SK-N-SH (cell line): ENCODE data around the gene OR6V1. TPM values are rescaled to one million over a fixed set of nuclear protein-coding genes. Genes with fewer than 3 reads are reported as not detected.

ENCODE experiments used
- CTCF ChIA-PET: fragments of 300-600, 350-600 bp; formaldehyde crosslinking; extraction: SDS; loops from one replicate; lab custom pipeline; 2021; lab: Yijun Ruan, JAX
- POLR2A ChIA-PET: fragments of 350-600 bp; sonication (Branson Sonifier 250); formaldehyde crosslinking; extraction: SDS; loops from one replicate; lab custom pipeline; 2020; ENCODE audit warnings: antibody characterized with exemption, inconsistent platforms; lab: Yijun Ruan, JAX
- DNase-seq: peaks from one replicate; pipeline ENCODE4 v3.0.0; 2012
- H2AFZ ChIP-seq: fragments of 200-600 bp; sonication (generic); 2 replicates; pipeline ENCODE4 v1.8.1; 2016; ENCODE audit warnings: antibody characterized with exemption, mild to moderate bottlenecking, low read depth
- H3F3A ChIP-seq: fragments of 200-600 bp; sonication (generic); replicated peaks from 2 replicates; pipeline ENCODE3; 2016; ENCODE audit warnings: antibody characterized with exemption, mild to moderate bottlenecking; ENCODE audit not compliant: insufficient read depth
- H3K27ac ChIP-seq, 2 experiments: fragments of 200-500 bp in 1 of 2; fragments of 200-600 bp in 1 of 2; sonication (Bioruptor generic) in 1 of 2; sonication (generic), shearing (Covaris generic) in 1 of 2; 2 replicates each; pipeline versions ENCODE4 v1.5.1 to v1.6.1; 2014 to 2016; ENCODE audit warnings: low read depth in 2 of 2, inconsistent platforms in 1 of 2, low read length in 1 of 2, mild to moderate bottlenecking in 1 of 2, mixed read lengths in 1 of 2
- H3K27me3 ChIP-seq: fragments of 200-600 bp; sonication (generic), shearing (Covaris generic); 2 replicates; pipeline ENCODE4 v1.6.1; 2016; ENCODE audit warnings: mixed run types; ENCODE audit not compliant: insufficient read depth
- H3K36me3 ChIP-seq, 2 experiments: fragments of 200-500 bp in 1 of 2; fragments of 200-600 bp in 1 of 2; sonication (Bioruptor generic) in 1 of 2; sonication (generic) in 1 of 2; replicated peaks in 1 of 2; 2 replicates each; pipeline versions ENCODE3 to v1.5.1; 2014 to 2016; ENCODE audit warnings: low read length in 1 of 2, mild to moderate bottlenecking in 1 of 2; ENCODE audit not compliant: insufficient read depth in 2 of 2, control insufficient read depth in 1 of 2
- H3K4me1 ChIP-seq, 2 experiments: fragments of 200-500 bp in 1 of 2; fragments of 200-600 bp in 1 of 2; sonication (Bioruptor generic) in 1 of 2; sonication (generic), shearing (Covaris generic) in 1 of 2; 2 replicates each; pipeline versions ENCODE4 v1.5.1 to v1.6.1; 2014 to 2016; ENCODE audit warnings: low read depth in 1 of 2, low read length in 1 of 2, mixed run types in 1 of 2; ENCODE audit not compliant: insufficient read depth in 2 of 2, control insufficient read depth in 1 of 2
- H3K4me2 ChIP-seq: fragments of 200-600 bp; sonication (generic), shearing (Covaris generic); 2 replicates; pipeline ENCODE4 v1.6.1; 2017; ENCODE audit warnings: mixed run types
- H3K4me3 ChIP-seq, 2 experiments: fragments of 200-500 bp in 1 of 2; fragments of 200-600 bp in 1 of 2; sonication (Bioruptor generic) in 1 of 2; sonication (generic), shearing (Covaris generic) in 1 of 2; 2 replicates each; pipeline versions ENCODE4 v1.5.1 to v1.8.1; 2014 to 2016; ENCODE audit warnings: low read depth in 2 of 2, inconsistent platforms in 1 of 2, low read length in 1 of 2, mild to moderate bottlenecking in 1 of 2, mixed read lengths in 1 of 2, moderate library complexity in 1 of 2
- H3K79me2 ChIP-seq: fragments of 200-600 bp; sonication (generic); 2 replicates; pipeline ENCODE4 v1.8.1; 2017; ENCODE audit warnings: mild to moderate bottlenecking; ENCODE audit not compliant: insufficient read depth
- H3K9ac ChIP-seq: fragments of 200-600 bp; sonication (generic); 2 replicates; pipeline ENCODE4 v1.6.1; 2017; ENCODE audit warnings: mixed run types
- H3K9me2 ChIP-seq: fragments of 200-600 bp; sonication (generic); 2 replicates; pipeline ENCODE4 v1.6.1; 2017; ENCODE audit warnings: mixed run types
- H3K9me3 ChIP-seq: fragments of 200-600 bp; sonication (generic); 2 replicates; pipeline ENCODE4 v1.6.1; 2017; ENCODE audit warnings: mixed run types, mild to moderate bottlenecking, moderate library complexity
- H4K20me1 ChIP-seq: fragments of 200-600 bp; sonication (generic); 2 replicates; pipeline ENCODE4 v1.6.1; 2017; ENCODE audit warnings: mild to moderate bottlenecking, mixed run types; ENCODE audit not compliant: insufficient read depth
- ELF1 ChIP-seq: IDR thresholded peaks from 2 replicates; pipeline ENCODE4 v1.4.0; 2012
- EP300 ChIP-seq, 2 experiments: IDR thresholded peaks; 2 replicates each; pipeline versions ENCODE4 v1.4.0 to v1.6.1; 2012; ENCODE audit warnings: borderline replicate concordance in 1 of 2, low read depth in 1 of 2, low read length in 1 of 2
- FOXM1 ChIP-seq: IDR thresholded peaks from 2 replicates; pipeline ENCODE4 v1.4.0; 2012; ENCODE audit warnings: low read depth, mild to moderate bottlenecking
- JUND ChIP-seq: IDR thresholded peaks from 2 replicates; pipeline ENCODE4 v1.4.0; 2012
- MAX ChIP-seq: IDR thresholded peaks from 2 replicates; pipeline ENCODE4 v1.4.0; 2012; ENCODE audit warnings: low read depth
- MEF2A ChIP-seq: IDR thresholded peaks from 2 replicates; pipeline ENCODE4 v1.4.0; 2012; ENCODE audit warnings: low read depth, borderline replicate concordance
- NFIC ChIP-seq: IDR thresholded peaks from 2 replicates; pipeline ENCODE4 v1.4.0; 2012; ENCODE audit warnings: borderline replicate concordance
- PBX3 ChIP-seq: IDR thresholded peaks from 2 replicates; pipeline ENCODE4; 2012
- POLR2AphosphoS5 ChIP-seq: IDR thresholded peaks from 2 replicates; pipeline ENCODE4 v1.6.1; 2012; ENCODE audit warnings: low read depth, low read length
- RAD21 ChIP-seq: IDR thresholded peaks from 2 replicates; pipeline ENCODE4 v1.6.1; 2012; ENCODE audit warnings: mild to moderate bottlenecking, low read length
- RFX5 ChIP-seq: IDR thresholded peaks from 2 replicates; pipeline ENCODE4 v1.6.1; 2012; ENCODE audit warnings: mild to moderate bottlenecking, improper control_type of control experiment, low read length
- TAF1 ChIP-seq: IDR thresholded peaks from 2 replicates; pipeline ENCODE4 v1.6.1; 2012; ENCODE audit warnings: low read depth, mild to moderate bottlenecking, low read length, moderate library complexity, borderline replicate concordance
- TCF12 ChIP-seq: IDR thresholded peaks from 2 replicates; pipeline ENCODE4 v1.4.0; 2012
- TEAD4 ChIP-seq: IDR thresholded peaks from 2 replicates; pipeline ENCODE4 v1.4.0; 2012; ENCODE audit warnings: mild to moderate bottlenecking, borderline replicate concordance; ENCODE audit not compliant: insufficient read depth
- YY1 ChIP-seq: IDR thresholded peaks from 2 replicates; pipeline ENCODE4 v1.4.0; 2012; ENCODE audit warnings: low read depth, mild to moderate bottlenecking
- WGBS: methylation state at CpG from one replicate; pipeline ENCODE4 v1.1.6; 2017; ENCODE audit warnings: low lambda C conversion rate; 5-methylcytosine and 5-hydroxymethylcytosine counted together
- polyA plus RNA-seq, 3 experiments: library from polyadenylated mRNA; depleted of rRNA; stranded (reverse); fragments of >200 nt; gene quantifications; 2 replicates each; pipeline ENCODE4 v1.2.3, GENCODE V29; 2012
- TF ChIP-seq, protein P1 (sequence below): fragments of 200-600 bp; sonication (generic); IDR thresholded peaks from 2 replicates; pipeline ENCODE4 v1.6.1; 2017; ENCODE audit warnings: antibody characterized with exemption, mild to moderate bottlenecking, moderate library complexity

Gene OR6V1
- polyA plus RNA-seq, 1 of the 3 experiments (the other 2 are of a cell fraction), result not detected

DNA sequence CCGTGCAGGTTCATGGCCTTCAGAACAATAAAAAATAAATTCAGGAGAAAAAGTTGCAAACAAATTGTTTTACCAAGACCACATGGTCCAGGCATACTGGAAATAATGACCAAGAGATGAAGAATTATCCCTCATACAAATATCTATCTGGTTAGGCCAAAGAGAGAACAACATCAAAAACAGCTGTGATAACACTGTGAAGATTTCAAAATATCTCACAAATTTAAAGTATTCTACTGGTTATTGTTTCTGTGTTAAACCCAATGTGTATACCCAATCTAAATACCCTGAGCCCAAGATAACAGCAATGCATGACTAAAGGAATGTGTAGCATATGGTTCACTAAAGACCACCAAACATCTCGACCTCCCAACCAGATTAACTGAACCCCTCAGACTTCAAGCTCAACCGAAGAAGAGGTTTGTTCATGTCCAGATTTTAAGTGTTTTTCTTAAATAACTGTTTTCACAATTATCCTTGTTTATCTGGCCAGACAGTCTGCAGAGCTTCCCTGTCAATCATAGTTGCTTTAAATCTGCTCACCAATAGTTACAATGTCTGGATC, 36.1 kb upstream of the OR6V1 start:
- Histone ChIP-seq H3K27ac (peak overlapping the region; percentile 36 to 71; a peak in 3 of 4 replicates), H3K9ac (no peak overlapping the region), H3K36me3 (no peaks in the 10 kb centered on the region), H3K9me2 (no peaks in the 10 kb centered on the region), H3F3A (peaks cover 8% of the 10 kb centered on the region), H3K4me1 (peaks cover 3 to 33% of the 10 kb centered on the region in 2 experiments), H4K20me1 (no peaks in the 10 kb centered on the region), H3K4me3 (no peak overlapping the region), H3K79me2 (no peaks in the 10 kb centered on the region), H3K27me3 (no peaks in the 10 kb centered on the region), H3K4me2 (peak overlapping the region; percentile 15; the same call in 1 of the 2 replicates), H3K9me3 (peaks cover 8% of the 10 kb centered on the region; the same call in 1 of the 2 replicates), H2AFZ (no peak overlapping the region; the same call in 1 of the 2 replicates)
- TF ChIP-seq FOXM1 (0 out of 2 replicates have a peak, but pooled peaks have one; percentile 33), EP300 (IDR thresholded peaks at IDR 0.05; ENCODE audit: borderline replicate concordance in 1 of 2, low read depth in 1 of 2, low read length in 1 of 2) (peak in 1 of 2 experiments; percentile 53; a peak in 1 of 4 replicates), RFX5 (no peak), YY1 (no peak), POLR2AphosphoS5 (peak; percentile 21; the same call in 1 of the 2 replicates), RAD21 (no peak), TCF12 (peak; percentile 87), MEF2A (no peak), NFIC (no peak), ELF1 (no peak), TAF1 (no peak), MAX (peak; percentile 49; the same call in 1 of the 2 replicates), JUND (peak; percentile 38; the same call in 1 of the 2 replicates), TEAD4 (peak; percentile 34; the same call in 1 of the 2 replicates), PBX3 (no peak; the same call in 1 of the 2 replicates)
- TF ChIP-seq, protein P1, sequence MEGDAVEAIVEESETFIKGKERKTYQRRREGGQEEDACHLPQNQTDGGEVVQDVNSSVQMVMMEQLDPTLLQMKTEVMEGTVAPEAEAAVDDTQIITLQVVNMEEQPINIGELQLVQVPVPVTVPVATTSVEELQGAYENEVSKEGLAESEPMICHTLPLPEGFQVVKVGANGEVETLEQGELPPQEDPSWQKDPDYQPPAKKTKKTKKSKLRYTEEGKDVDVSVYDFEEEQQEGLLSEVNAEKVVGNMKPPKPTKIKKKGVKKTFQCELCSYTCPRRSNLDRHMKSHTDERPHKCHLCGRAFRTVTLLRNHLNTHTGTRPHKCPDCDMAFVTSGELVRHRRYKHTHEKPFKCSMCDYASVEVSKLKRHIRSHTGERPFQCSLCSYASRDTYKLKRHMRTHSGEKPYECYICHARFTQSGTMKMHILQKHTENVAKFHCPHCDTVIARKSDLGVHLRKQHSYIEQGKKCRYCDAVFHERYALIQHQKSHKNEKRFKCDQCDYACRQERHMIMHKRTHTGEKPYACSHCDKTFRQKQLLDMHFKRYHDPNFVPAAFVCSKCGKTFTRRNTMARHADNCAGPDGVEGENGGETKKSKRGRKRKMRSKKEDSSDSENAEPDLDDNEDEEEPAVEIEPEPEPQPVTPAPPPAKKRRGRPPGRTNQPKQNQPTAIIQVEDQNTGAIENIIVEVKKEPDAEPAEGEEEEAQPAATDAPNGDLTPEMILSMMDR, result no peak
- CTCF ChIA-PET, result interaction anchor here (0.6 to 23.7 kb wide), 8 partner anchors 8 to 481 kb away, joined by 3 to 450 read pairs (median 4); partner anchors contain the start of gene TAS2R40
- POLR2A ChIA-PET, result no interaction called here
- WGBS, result 18% methylated on average over 3 of the region's 3 CpGs
- no peak for DNase-seq
